ENCODE data around the gene ARSA. TPM values are rescaled to one million over a fixed set of nuclear protein-coding genes. Genes with fewer than 3 reads are reported as not detected.
"Not testable (repeated sequence)": the region's sequence is repeated elsewhere in the genome, so short reads cannot be mapped to it uniquely, and the experiment has no call there.

ARSA gene
- total RNA-seq, 2 experiments from 2014 or later, result 12.6 to 13.5 TPM

GRCh38 chr22:50614296-50614695, 13.7 kb downstream of the ARSA start:
- H3K4me1 Mint-ChIP-seq, H3K36me3 Mint-ChIP-seq, DNase-seq, H3K9me3 Mint-ChIP-seq, H3K4me3 Mint-ChIP-seq, H3K27ac Mint-ChIP-seq: not testable (repeated sequence)
- peaks cover 23% of the 10 kb centered on the region for H3K27me3 Mint-ChIP-seq

DNA sequence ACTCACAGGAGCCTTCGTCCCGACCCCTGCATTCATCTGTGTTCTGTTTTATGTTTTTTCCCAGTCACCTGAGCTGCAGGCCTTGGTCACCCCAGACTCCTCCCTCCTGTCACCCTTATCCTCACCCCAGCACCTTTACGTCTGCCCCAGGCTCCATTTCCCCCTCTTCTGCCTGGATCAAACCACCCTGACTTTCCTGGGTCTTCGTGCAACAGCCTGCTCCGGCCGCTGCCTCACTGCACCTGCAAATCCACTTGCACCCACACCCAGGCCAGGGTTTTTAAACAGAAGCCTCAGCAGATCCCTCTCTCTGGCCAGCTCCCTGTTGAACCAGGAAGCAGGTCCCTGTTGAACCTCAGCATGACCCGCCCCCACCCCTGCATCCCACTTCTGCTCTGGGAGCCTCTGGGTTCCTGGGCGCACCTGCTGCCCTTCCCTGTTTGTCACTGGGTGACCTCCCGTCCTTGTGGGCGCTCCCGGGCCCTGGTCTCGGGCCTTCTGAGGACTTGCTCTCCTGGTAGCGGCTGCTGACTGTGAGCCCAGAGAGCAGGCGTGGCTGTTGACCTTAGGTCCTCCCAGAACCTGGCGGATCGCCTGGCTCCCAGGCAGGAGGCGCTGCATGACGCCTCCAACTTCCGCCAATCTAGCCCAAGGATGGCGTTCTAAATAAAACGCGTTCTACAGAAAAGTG, 14.5 kb downstream of the ARSA start:
- H3K27ac Mint-ChIP-seq, result no peak overlapping the region
- no peaks in the 10 kb centered on the region for H3K9me3 Mint-ChIP-seq
- H3K36me3 Mint-ChIP-seq, result no peaks in the 10 kb centered on the region
- H3K4me1 Mint-ChIP-seq, result peaks cover 5% of the 10 kb centered on the region
- DNase-seq, result no peak
- H3K27me3 Mint-ChIP-seq, result peaks cover 24% of the 10 kb centered on the region
- H3K4me3 Mint-ChIP-seq, result no peak overlapping the region

DNA sequence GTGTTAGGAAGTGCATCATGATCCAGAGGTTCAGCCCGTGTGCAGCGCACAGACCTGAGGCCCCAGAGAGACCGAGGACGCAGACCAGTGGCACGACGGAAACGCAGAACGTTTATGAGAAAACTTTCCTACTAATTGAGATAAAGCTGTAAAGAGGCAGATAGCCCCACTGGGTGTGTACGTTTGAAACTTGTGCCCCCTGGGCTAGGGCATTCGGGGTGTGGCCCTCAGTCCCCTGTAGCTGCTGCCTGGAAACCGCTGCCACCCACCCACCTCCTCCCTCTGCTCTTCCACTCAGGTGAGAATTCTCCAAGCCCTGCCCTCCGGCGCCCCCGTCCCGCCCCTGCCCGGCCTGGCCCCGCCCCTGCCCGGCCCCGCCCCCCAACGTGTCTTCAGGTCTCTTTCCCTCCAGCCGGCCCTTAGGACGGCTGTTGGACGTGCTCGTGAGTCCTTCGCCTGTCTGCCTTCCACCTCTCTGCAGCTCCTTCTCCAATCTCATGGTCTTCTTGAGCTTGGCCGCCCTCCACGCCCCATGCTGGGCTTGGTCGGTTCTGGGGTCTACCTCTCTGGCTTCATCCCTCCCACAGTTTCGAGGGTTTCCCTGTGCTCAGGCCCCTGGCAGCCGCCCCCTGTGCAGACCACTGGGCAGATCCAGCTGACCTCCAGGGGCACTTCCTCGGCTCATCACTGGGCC, 15.3 kb downstream of the ARSA start:
- peaks cover 5% of the 10 kb centered on the region for H3K4me1 Mint-ChIP-seq

DNA sequence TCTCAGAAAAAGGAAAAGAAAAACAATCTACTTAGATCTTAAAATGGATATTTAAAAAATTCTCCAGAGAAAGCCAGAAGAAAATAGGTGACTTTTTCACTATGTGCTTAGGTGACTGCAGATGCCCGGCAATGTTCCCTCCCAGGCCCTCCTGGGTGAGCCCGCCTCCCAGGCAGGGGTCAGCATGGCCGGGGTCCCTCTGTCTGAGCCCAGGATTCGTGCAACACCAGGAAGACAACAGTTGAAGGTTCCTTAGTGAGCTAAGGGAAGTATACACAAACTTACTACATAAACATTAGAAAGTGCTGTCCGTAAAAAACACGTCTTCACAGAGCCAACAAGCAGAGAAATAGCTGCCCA, 15.8 kb downstream of the ARSA start:
- Mint-ChIP-seq H3K9me3 (no peaks in the 10 kb centered on the region), H3K4me3 (no peak overlapping the region), H3K4me1 (peaks cover 5% of the 10 kb centered on the region), H3K27ac (no peak overlapping the region), H3K27me3 (peaks cover 34% of the 10 kb centered on the region), H3K36me3 (no peaks in the 10 kb centered on the region)
- DNase-seq, result no peak

More for the DNA sequence above, 15.3 kb downstream of the ARSA start:
- Mint-ChIP-seq H3K4me3 (no peak overlapping the region), H3K36me3 (no peaks in the 10 kb centered on the region), H3K27ac (no peak overlapping the region), H3K27me3 (peaks cover 29% of the 10 kb centered on the region), H3K9me3 (no peaks in the 10 kb centered on the region)
- no peak for DNase-seq

- DNase-seq, result no peak
- no peaks in the 10 kb centered on the region for H3K36me3 Mint-ChIP-seq
- H3K4me1 Mint-ChIP-seq, result peaks cover 5% of the 10 kb centered on the region
- H3K9me3 Mint-ChIP-seq, result no peaks in the 10 kb centered on the region
- H3K27ac Mint-ChIP-seq, result no peak overlapping the region
- H3K27me3 Mint-ChIP-seq, result peaks cover 38% of the 10 kb centered on the region
- H3K4me3 Mint-ChIP-seq, result no peak overlapping the region
Measured at GRCh38 chr22:50611341-50612060, 16.5 kb downstream of the ARSA start.

DNA sequence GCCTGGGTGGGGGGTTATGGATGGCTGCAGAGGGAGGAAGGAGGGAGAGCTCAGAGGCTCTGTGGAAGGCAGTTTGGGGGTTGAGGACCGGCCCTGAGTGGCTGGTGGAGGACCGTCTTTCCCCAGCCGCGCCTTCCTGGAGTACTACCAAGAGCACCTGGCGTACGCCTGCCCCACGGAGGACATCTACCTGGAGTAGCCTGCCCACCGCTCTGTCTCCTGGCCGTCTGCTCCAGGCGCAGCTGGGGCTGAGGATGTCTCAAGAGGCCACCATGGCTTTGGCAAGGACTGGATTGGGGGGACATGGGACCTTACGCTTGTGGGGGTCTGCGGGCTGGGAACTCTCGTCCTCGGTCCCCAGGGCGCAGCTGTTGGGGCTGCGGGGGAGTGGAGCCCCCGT, 17.4 kb downstream of the ARSA start:
- Mint-ChIP-seq H3K4me3 (no peak overlapping the region), H3K27ac (no peak overlapping the region), H3K36me3 (no peaks in the 10 kb centered on the region), H3K4me1 (peaks cover 5% of the 10 kb centered on the region), H3K9me3 (no peaks in the 10 kb centered on the region), H3K27me3 (peaks cover 48% of the 10 kb centered on the region)
- DNase-seq, result no peak

DNA sequence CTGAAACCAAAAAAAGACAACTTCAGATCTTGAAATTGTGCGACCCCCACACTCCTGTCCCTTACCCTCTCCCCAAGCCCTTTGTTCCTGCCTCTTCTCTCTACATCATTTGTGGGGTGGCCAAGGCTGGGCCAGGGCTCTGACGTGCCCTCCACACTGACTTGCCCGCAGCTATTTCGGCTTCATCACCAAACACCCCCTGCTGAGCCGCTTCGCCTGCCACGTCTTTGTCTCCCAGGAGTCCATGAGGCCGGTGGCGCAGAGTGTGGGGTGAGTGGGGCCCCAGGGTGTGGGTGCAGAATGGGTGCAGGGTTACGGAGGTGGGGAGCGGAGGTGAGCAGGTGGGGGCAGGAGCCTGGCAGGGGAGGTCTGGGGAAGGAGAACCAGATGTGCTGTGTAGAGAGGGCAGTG, 17.9 kb downstream of the ARSA start:
- DNase-seq, result no peak
- H3K4me1 Mint-ChIP-seq, result peaks cover 5% of the 10 kb centered on the region
- H3K27ac Mint-ChIP-seq, result no peak overlapping the region
- H3K27me3 Mint-ChIP-seq, result peaks cover 53% of the 10 kb centered on the region
- H3K36me3 Mint-ChIP-seq, result no peaks in the 10 kb centered on the region
- H3K4me3 Mint-ChIP-seq, result no peak overlapping the region
- H3K9me3 Mint-ChIP-seq, result no peaks in the 10 kb centered on the region

GRCh38 chr22:50609599-50609998, 18.4 kb downstream of the ARSA start:
- peaks cover 5% of the 10 kb centered on the region for H3K4me1 Mint-ChIP-seq

GRCh38 chr22:50608996-50609395, 19.0 kb downstream of the ARSA start:
- peaks cover 50% of the 10 kb centered on the region for H3K27me3 Mint-ChIP-seq
- no peaks in the 10 kb centered on the region for H3K9me3 Mint-ChIP-seq
- DNase-seq, result no peak
- no peak overlapping the region for H3K27ac Mint-ChIP-seq
- H3K4me1 Mint-ChIP-seq, result peaks cover 5% of the 10 kb centered on the region
- H3K4me3 Mint-ChIP-seq, result no peak overlapping the region
- no peaks in the 10 kb centered on the region for H3K36me3 Mint-ChIP-seq

More at GRCh38 chr22:50609599-50609998, 18.4 kb downstream of the ARSA start:
- H3K36me3 Mint-ChIP-seq, result no peaks in the 10 kb centered on the region
- H3K27me3 Mint-ChIP-seq, result peaks cover 55% of the 10 kb centered on the region
- H3K4me3 Mint-ChIP-seq, result no peak overlapping the region
- H3K27ac Mint-ChIP-seq, result no peak overlapping the region
- no peaks in the 10 kb centered on the region for H3K9me3 Mint-ChIP-seq
- DNase-seq, result no peak

GRCh38 chr22:50608058-50608840, 19.7 kb downstream of the ARSA start:
- not testable (repeated sequence) for H3K4me1 Mint-ChIP-seq, H3K36me3 Mint-ChIP-seq, DNase-seq, H3K9me3 Mint-ChIP-seq, H3K4me3 Mint-ChIP-seq, H3K27ac Mint-ChIP-seq
- H3K27me3 Mint-ChIP-seq, result peaks cover 55% of the 10 kb centered on the region

DNA sequence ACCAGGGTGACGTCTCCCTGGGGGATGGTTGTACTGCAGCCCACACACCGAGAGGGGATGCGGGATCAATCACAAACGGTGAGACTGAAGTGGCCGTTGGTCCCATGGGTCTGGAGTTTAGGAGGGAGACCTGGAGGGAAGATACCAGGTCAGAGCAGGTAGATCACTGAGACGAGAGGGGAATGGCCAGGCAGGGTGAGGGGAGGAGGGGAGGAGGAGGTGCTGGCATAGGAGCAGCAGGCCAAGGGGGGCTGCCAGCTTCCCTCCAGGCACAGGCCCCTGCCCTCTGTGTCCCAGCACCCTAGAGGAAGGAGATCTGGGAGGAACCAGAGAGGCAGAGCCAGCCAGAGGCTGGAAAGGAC, 20.3 kb downstream of the ARSA start:
- peaks cover 2% of the 10 kb centered on the region for H3K4me1 Mint-ChIP-seq
- H3K9me3 Mint-ChIP-seq, result no peaks in the 10 kb centered on the region
- no peak for DNase-seq
- H3K4me3 Mint-ChIP-seq, result no peak overlapping the region
- no peaks in the 10 kb centered on the region for H3K36me3 Mint-ChIP-seq
- H3K27me3 Mint-ChIP-seq, result peaks cover 56% of the 10 kb centered on the region
- no peak overlapping the region for H3K27ac Mint-ChIP-seq

DNA sequence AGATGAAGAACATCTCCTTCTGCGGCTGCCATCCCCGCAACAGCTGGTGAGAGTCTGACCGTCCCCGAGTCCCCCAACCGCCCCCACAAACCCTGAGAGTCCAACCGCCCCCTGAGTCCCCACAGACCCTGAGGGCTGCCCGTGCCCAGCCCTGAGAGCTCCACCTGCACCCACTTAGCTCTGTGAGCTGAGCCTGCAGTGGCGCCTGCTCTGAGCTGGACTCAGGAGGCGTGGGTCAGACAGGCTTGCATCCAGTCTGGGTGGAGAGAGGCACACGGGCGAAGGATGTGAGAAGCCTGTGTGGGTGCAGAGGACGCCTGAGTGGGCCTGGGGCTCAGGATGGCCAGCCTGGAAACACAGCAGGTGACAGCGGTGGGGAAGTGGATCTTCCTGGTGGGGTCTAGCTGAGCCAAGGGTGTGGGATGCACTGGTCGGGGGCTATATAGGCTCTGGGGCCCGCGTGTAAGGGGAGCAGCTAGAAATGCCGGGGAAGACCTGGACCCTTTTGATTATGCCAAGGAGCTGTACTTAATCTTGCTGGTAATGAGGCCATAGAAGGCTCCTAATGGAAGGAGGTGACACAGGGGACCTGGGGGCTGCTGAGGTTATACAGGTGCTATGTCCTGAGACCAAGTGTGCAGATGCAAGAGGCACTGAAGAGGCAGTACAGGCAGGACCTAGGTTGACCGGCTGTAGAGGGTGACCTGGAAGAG, 20.9 kb downstream of the ARSA start:
- Mint-ChIP-seq H3K9me3 (no peaks in the 10 kb centered on the region), H3K36me3 (no peaks in the 10 kb centered on the region), H3K27me3 (peaks cover 57% of the 10 kb centered on the region), H3K4me3 (no peak overlapping the region), H3K4me1 (no peaks in the 10 kb centered on the region), H3K27ac (no peak overlapping the region)
- DNase-seq, result no peak

GRCh38 chr22:50606165-50606945, 21.6 kb downstream of the ARSA start:
- peaks cover 3% of the 10 kb centered on the region for H3K4me1 Mint-ChIP-seq
- H3K27ac Mint-ChIP-seq, result no peak overlapping the region
- DNase-seq, result no peak
- peaks cover 63% of the 10 kb centered on the region for H3K27me3 Mint-ChIP-seq
- H3K9me3 Mint-ChIP-seq, result no peaks in the 10 kb centered on the region
- H3K4me3 Mint-ChIP-seq, result no peak overlapping the region
- H3K36me3 Mint-ChIP-seq, result no peaks in the 10 kb centered on the region

GRCh38 chr22:50605613-50606074, 22.3 kb downstream of the ARSA start:
- Mint-ChIP-seq H3K27ac (no peak overlapping the region), H3K9me3 (no peaks in the 10 kb centered on the region), H3K4me1 (peaks cover 3% of the 10 kb centered on the region), H3K4me3 (no peak overlapping the region), H3K27me3 (peaks cover 66% of the 10 kb centered on the region), H3K36me3 (no peaks in the 10 kb centered on the region)
- DNase-seq, result no peak

All from activated naive CD8-positive, alpha-beta T cell treated with anti-CD3 and anti-CD28 coated beads for 36 hours (primary cell).